ENCODE measurements around the gene SDK2.
A peak's percentile ranks its signal among the peaks of the same experiment; 100 is the strongest.
"Not testable (repeated sequence)": the region's sequence is repeated elsewhere in the genome, so short reads cannot be mapped to it uniquely, and the experiment has no call there.

SDK2 gene

DNA sequence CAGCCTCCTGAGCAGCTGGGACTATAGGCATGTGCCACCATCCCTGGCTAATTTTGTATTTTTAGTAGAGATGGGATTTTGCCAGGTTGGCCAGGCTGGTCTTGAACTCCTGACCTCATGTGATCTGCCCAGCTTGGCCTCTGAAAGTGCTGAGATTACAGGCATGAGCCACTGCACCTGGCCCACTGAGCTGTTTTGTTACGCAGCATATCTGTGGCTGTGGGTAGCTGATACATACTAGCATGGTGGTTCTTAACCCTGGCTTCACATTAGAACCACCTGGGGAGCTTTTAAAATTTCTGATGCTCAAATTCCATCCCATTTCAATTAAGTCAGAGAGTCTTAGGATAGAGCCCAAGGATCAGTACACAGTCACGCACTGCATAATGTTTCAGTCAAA is 190.8 kb downstream of the SDK2 start:
- DNase-seq (ENCODE audit: low spot score), result not testable (repeated sequence)

DNA sequence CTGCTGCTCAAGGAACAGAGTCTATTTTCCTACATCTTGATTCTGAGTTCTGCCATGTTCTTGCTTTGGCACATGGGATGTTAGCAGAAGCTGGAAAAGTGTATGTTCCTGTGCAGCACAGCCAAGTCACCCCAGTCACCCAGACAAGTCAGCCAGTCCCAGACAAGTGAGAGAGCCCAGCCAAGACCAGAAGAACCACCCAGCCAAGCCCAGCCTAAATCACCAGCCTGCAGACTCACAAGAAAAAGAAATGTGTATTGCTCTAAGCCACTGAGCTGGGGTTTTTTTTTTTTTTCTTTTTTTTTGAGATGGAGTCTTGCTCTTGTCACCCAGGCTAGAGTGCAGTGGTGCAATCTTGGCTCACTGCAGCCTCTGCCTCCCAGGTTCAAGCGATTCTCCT is 191.2 kb downstream of the SDK2 start:
- no peak for DNase-seq (ENCODE audit: low spot score)

DNA sequence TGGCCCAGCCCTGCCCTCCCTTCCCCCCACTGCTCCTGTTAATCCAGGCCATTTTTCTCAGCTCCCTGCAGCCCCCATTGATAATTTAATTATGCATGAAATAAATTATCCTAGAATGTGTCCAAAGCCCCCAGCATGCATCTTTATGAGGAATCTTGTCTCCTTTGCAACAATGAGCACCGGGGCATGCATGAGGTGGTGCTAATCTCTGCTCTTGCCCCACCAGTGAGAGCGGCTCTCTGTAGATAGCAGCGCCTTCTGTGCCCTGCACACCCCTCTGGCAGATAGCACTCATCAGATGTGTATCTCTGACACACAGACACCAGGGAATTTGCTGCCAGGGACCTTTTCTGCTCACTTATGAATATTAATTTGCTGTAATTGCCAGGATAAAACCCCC is 192.2 kb downstream of the SDK2 start:
- no peak for DNase-seq (ENCODE audit: low spot score)

DNA sequence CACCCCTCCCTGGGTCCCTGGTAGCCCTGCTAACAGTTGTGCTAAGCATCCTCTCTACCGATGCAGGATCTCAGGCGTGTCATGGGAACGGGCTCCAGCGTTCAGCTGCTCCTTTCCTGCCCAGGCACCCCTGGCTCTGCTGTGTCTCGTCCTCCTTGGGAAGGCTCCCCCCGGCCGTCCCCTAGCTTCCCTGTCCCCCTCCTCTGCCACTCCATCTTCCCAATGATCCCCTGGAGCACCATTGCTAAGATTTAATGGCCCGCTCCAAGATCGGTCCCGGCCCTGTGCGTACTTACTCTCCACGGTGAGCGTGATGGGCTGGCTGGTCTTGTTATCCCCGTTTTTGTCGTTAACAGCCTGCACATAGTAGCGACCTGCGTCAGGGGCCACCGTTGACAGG is 196.9 kb downstream of the SDK2 start:
- no peak for DNase-seq (ENCODE audit: low spot score)

DNA sequence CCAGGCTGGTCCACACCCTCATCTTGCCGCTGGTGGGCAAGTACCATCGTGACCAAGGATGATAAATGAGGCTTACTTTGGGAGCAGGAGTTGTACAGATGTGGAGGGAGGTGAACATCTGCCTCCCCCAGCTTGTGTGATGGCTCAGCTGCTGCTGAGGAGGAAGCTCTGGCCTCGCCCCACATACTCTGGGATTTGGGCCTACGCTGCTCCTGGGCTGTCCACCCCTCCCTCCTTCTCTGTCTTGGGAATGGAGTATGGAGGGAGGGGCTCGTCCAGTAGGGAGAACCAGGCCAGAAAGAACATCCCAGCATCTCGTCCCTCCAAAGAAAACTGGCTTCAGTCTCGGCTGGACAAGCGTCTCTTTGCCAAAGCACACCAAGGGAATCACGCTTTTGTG is 197.6 kb downstream of the SDK2 start:
- DNase-seq (ENCODE audit: low spot score), result no peak

DNA sequence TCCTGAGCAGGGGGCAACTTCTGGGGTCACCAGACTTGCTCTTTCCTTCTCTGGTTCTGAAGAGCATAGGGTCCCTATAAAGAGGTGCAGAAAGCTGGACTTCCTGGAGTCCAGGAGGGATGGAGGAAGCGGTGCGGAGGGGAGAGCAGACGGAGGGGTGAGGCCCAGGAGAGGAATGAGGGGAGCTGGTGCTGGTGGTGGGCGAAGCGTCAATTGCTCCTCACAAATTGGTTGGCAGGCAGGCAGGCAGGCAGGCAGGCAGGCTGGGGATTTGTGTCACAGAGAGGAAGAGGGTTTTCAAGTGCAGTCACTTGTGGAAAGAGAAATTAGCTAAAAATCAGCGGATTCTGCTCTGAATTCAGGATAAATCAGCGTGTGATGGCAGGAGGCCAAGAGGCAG is 198.8 kb downstream of the SDK2 start:
- DNase-seq (ENCODE audit: low spot score), result no peak

DNA sequence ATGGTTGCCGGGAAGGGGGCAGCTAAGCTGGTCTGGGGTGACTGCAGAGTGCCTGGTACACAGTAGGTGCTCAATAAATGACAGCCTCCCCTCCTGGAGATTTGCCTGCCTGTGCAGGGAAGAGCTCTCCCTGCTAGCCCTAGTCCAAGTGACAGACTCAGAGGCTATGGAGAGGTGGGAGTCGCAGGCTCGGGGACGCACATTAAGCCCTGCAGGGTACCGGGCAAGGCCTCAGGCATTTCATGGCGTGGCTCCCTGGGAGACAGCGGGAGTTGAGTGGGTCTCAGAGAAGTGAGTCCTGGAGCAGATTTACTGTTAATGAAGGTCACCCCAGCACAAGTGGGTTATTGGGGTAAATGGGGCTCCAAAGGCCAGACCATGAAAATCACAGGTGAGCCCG is 200.2 kb downstream of the SDK2 start:
- DNase-seq (ENCODE audit: low spot score), result no peak

DNA sequence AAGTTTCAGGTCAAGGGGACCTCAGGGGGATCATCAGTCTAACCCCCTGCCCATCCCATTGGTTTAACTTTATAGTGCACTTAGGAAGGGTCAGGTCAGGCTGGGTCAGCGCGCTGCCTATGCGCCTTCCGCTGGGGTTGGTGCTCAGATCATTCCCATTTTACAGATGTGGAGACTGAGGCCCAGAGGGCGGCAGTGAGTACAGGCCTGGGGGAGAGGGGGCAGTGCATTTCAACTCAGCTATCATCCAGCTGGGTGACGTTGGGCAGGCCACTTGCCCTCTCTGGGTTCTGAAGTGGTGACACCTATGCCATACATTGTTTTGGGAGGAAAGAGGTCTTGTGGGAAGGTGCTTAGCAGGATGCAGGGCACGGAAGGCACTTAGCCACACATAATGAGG is 204.6 kb downstream of the SDK2 start:
- no peak for DNase-seq (ENCODE audit: low spot score)

DNA sequence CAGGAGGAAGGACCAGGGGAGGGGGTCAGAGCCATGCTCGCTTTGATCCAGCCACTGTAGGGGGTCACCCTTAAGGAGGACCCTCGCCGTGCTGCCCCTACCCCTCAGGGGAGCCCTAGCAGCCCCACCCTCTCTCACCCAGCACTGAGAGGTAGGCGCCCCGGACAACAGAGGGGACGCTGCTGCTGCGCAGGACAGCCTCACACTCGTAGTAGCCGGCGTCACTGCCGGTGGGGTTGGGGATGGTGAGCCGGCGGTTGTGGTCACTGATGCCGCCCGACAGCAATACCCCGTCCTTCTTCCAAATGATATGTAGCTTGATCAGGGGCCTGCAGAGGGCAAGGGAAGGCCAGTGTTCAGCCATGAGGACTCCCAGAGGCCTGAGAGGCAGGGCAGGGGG is 206.4 kb downstream of the SDK2 start:
- no peak for DNase-seq (ENCODE audit: low spot score)

DNA sequence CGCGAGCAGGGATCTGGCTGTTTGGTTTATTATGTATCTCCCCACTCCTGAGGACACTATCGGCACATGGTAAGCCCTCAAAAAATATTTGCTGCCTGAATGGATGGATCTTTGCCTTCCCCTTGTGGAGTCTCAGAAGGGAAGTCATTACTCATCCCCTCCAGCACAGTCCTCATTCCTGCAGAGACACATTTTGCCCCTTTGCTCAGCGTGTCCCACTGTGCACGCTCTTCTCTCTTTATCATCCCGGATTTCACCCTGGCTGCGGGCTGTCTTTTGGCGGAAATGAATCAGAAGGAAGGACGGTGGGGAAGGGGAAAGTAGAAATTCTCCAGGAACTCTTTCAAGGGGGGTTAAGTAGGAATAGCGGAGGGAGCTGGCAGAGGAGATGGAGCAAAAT is 207.3 kb downstream of the SDK2 start:
- DNase-seq (ENCODE audit: low spot score), result no peak

DNA sequence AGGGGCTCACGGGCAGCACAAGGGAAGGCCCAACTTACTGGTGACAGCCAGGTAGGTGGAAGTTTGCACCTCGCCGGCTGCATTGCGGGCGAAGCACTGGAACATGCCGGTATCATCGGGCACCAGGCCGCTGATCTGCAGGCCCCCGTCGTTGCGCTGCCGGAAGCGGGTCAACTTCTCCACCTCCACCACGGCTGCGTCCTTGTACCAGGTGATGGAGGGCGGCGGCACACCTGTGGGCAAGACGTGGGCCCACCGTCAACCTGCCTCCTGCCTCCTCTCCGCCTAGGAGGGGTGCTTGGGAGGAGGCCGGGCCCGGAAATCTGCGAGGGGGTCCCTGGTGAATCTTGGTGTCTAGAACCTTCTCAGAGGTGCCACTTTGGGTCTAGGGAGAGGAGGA is 208.8 kb downstream of the SDK2 start:
- DNase-seq (ENCODE audit: low spot score), result no peak

DNA sequence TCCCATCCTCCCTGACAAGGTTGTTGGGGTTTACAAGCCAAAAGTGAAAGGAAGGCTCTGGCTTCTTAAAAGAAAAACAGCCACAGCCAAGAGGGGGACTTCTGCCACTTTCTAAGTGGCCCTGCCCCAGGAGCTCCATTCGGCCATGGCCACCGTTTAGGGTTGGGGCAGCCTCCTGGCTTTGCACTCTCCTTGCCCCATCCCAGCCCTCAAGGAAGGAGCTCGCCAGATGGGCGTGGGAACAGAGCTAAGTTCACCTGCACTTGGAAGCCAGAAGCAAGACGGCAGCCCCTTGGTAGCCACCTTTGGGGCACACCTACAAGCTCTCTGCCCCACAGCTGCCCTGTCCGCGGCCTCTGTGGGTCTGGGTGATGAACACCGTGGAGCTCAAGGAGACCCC is 210.1 kb downstream of the SDK2 start:
- DNase-seq (ENCODE audit: low spot score), result no peak

DNA sequence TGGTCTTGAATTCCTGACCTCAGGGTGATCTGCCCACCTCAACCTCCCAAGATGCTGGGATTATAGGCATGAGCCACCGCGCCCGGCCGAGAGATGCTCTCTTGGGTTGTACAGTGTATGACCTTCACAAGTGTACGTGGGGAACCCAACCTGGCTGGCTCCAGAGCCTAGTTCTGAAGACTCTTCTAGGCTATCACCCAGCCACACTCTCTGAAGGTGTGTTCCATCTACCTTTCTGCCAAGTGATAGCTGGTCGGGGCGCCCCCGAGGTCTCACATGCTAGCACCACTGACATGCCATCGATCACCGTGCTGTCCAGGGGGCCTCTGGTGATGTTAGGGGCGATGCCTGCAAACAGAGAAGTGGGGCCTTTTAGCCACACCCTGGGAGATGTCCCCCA is 210.7 kb downstream of the SDK2 start:
- no peak for DNase-seq (ENCODE audit: low spot score)

DNA sequence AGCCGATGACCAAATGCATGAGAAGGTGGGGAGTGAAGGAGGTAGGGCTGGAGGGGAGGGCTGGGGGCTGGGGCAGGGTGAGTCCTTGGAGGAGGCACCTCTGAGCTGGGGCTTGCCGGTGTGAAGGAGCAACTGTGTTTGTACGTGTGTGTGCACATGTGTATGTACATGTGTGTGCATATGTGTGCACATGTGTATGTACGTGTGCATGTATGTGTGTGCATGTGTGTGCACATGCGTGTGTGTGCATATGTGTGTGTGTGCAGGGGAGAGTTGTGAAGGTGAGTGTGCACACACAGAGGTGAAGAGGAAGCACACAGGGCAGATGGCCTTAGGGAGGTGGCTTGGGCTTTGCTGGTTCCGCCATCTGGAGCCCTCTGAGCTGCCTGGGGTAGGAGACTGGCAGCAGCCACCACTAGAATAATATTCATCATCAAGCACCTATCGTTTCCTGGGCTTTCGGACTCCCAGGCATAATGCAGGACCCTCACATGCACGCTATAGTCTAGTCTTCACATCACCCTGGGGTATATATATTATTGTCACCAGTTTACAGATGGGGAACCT is 211.5 kb downstream of the SDK2 start:
- DNase-seq (ENCODE audit: low spot score), result no peak

DNA sequence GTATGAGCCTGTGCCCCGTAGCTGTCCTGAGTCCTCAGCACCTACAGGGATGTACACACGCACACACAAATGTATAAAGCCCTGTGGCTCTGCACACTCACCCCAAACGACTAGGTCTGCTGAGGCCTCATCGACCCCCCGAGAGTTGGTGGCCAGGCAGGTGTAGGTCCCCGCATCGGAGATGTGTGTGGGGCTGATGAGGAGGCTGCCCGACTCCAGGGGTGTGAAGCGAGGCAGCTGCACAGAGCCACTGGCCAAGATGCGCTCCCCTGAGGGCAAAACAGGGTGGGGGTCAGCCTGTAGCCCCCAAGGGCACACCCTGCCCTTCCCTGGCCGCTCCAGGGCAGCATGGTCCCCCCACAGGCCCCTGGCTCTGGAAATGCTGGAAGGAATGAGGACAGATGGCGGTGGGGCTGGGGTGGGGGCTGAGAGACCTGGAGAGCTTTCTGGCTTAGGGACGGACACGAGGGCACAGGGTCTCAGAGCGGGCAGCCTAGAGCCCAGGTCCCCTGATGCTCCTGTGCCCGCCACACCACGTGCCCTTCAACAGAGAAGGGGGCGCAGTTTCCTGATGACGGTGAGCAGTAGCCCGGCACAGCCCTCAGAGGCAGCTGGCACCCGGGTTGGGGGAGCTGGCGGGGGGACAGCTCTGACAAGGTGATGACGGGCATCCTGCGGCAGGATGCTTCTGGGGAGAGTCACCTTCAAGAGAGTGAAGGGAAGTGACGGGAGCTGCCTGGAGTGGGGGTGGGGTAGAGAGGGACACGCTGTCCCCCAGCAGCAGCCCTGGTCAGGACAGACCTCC is 212.6 kb downstream of the SDK2 start:
- no peak for DNase-seq (ENCODE audit: low spot score)

DNA sequence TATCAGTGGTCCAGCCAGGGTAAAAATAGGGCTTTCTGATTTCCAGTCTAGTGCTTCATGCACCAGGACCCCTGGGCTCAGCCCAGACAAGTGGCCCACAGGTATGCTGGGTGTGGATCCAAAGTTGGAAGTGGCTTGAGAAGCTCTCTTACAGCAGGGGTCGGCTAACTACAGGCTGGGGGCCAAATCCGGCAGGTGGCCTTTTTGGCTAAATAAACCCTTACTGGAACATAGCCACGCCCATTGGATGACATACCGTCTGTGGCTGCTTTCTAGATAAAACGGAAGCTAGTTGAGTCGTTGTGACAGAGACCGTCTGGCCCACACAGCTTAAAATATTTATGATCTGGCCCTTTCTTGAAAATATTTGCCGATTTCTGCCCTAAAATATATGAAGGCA is 213.4 kb downstream of the SDK2 start:
- no peak for DNase-seq (ENCODE audit: low spot score)

DNA sequence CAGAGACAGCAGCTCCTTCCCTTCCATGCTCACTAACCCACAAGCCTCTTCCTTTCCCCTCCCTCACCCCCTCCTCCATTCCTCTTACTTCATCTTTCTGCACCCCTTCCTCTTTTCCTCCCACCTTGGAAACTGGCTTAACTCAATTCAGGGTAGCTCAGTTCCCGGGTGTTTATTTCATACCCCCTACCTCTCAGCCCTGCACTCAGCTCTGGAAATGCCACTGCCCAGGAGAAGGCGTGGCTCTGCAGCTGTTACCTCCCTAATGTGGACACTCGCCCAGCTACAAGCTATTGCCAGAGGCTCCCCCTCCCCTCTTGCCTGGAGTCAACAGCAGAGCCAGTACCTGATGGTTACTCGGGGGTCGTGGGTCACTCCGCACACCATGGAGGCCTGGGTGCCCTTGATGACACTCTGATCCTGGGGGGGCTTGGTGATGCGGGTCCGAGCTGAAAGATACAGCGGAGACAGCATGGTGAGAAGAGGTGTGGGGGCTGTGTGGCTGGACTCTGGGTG is 214.0 kb downstream of the SDK2 start:
- DNase-seq (ENCODE audit: low spot score), result no peak

DNA sequence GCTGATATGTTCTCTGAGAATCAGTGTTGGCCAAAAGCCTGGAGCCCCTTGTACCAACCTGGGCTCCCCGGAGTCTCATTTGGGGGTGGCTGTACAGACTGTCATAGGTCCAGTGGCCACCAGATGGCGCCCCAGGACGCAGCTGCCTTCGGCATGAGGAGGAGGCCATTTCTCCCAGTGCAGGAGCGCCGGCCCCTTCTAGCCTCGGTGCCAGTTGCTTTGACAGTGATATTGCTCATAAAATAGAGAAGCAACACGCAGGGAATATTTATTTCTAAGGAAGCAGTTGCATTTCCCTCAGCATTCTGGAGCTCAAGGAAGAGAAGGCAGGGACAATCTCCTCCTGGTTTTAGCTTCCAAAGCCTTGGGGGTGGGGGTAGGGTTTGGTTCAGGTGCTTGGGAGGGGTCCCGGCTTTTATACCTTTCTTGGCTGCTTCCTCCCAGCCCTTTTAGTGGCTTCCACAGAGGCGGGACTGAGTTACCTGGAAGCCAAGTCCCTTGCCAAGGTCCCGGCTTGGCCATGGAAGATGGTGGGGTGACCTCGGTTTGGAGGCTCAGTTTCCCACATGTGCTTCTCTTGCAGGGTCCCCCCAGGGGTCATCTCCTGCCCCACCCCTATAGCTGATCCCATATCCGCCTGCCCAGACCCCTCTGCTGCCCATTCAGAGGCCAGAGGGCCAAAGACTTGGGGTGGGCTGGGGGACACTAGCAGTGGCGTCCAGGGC is 214.6 kb downstream of the SDK2 start:
- peak; percentile 82 for DNase-seq (ENCODE audit: low spot score)

DNA sequence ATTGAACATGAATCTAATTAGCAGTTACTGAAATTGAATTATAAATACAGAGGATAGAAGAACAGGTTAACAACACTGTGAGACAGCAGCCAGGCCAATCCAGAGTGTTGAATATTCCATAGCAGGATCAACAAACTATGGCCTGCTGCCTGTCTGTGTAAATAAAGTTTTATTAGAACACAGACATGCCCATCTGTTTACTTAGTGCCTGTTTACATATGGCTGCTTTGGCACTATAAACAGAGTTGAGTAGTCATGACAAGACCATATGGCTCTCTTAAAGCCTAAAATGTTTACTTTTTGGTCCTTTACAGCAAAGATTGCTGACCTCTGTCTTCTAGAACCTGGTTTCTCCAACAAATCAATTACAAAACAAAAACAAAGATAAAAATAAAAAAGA is 217.0 kb downstream of the SDK2 start:
- DNase-seq (ENCODE audit: low spot score), result no peak

DNA sequence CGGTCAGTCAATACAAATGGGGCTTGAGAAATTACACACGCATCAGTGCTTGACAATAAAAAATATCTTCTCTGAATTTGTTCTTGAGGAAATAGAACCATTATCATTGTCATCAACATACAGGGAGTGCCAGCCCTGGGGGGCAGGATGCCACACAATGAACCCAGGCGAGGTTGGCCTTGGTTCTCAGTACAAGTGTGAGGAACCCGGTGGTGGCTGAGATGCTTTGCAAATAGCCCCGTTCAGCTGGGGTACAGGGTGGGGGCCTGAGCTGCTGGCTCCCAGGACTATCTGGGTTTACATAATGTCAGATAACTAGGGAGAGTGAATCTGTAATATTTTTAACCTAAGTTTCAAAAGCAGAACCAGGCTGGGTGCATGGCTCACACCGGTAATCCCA is 219.7 kb downstream of the SDK2 start:
- no peak for DNase-seq (ENCODE audit: low spot score)

DNA sequence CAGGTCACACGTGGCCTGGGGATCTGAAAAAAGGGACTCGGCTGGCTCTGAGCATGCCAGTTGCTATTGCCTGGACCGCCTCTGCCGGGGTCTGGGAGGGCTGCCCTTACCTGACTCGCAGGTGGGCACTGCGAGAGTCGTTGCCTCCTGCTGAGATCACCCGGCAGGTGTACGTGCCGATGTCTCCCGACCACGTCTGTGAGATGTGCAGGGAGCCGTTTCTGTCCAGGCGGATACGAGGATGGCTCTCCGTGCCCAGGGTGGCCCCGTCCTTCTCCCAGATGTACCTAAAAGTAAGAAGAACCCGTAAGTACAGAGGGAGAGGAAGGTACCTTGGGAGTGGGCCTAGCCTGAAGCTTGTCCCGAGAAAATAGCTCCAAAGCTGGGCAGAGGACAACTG is 220.4 kb downstream of the SDK2 start:
- no peak for DNase-seq (ENCODE audit: low spot score)

DNA sequence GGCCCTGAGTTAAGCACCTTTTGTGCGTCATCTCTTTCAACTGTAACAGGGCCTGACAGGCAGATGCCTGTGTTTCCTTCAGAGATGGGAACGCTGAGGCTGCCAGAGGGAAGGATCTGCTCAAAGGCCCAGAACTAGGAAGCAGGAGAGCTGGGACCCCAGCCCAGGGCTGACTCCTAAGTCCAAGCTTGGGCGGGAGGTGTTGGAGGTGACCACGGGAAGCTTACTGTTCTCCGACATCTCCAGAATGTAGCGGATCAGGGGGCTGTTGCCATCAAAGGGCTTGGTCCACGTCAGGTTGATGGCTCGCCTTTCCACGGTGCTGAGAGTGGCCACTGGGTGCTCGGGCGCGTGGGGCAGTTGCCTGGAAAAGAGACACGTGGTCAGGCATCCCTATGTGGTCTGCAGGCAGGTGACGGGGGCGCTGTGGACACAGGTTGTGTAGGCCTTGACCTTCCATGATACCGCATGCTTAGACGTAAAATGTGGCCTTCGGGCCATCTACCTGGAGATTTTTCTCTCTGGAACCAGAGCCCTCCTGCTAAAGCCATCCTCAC is 221.0 kb downstream of the SDK2 start:
- DNase-seq (ENCODE audit: low spot score), result no peak

DNA sequence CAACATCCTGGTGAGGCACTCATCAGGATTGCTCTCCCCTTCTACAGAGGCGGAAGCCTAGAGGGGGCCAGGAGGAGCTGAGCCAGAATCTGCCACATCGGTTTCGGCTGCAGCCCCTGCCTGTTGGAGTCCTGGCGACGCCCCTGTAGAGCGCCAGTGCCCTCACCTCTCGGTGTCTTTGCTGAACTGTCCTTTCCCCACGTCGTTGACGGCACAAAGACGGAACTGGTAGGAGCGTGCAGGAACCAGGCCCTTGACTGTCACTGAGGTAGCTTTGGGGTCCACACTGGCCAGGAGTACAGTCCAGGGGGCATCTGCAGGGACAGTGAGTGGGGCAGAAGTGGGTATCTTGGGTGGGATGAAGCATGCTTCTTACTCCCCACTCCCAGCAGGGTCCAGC is 222.1 kb downstream of the SDK2 start:
- DNase-seq (ENCODE audit: low spot score), result no peak
